NB4 (cell line): ENCODE measurements around the gene GRIN3B.

ENCODE experiments used
- CTCF ChIP-seq: IDR thresholded peaks from one replicate; pipeline ENCODE4 v1.5.1; 2012; ENCODE audit warnings: low read depth, low read length
- MAX ChIP-seq: IDR thresholded peaks from 2 replicates; pipeline ENCODE4 v1.6.1; 2011; ENCODE audit warnings: low read depth, low read length
- MYC ChIP-seq: IDR thresholded peaks from 2 replicates; pipeline ENCODE4 v1.6.1; 2011; ENCODE audit warnings: low read depth, low read length
- POLR2A ChIP-seq: IDR thresholded peaks from 2 replicates; pipeline ENCODE4 v1.6.1; 2011; ENCODE audit warnings: mild to moderate bottlenecking; ENCODE audit not compliant: insufficient read length; ENCODE audit errors: extremely low read depth

- TF ChIP-seq POLR2A (no peak), CTCF (no peak), MAX (no peak), MYC (no peak)
These were observed 9.8 kb downstream of the GRIN3B start for GRCh38 chr19:1009981-1010538.
